ENCODE measurements around the gene PDLIM4.
A peak's percentile ranks its signal among the peaks of the same experiment; 100 is the strongest.

Gene PDLIM4

DNA sequence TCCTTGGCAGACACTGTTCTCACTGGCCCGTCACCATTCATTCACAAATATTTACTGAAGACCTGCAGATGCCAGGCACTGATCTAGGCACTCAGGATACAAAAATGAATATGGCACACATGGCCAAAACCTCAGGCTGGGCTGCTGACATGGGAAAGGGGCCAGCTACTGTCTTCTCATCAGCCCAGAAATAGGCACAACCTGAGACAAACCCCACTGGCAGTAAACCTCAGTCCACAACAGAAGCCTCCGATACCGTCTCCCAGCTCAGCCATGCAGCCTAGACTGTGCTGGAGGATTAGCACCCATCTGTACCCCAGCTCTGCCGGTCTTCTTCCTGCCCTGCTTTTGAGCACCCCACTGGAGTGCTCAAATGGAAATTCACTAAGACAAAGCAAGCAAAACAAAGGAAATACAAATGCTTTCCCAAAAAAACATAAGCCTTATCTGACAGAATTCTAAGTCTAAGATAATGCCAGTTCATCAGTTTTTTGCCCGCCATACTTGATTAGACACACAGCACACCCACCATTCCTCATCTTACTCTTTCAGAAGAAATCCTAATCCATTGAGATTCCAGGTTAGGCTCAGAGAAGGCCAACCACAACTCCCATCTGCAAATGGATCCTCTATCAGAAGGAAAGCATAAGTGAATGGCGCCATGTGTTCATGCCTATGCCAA lies 38.1 kb upstream of the PDLIM4 start:
- Histone ChIP-seq H3K36me3 (ENCODE audit: control insufficient read depth in 2 of 2, insufficient read depth in 2 of 2, low read length in 2 of 2) (peaks cover 15 to 17% of the 10 kb centered on the region in 2 donors), H3K27me3 (ENCODE audit: control insufficient read depth in 2 of 2, insufficient read depth in 2 of 2, low read length in 2 of 2) (no peaks in the 10 kb centered on the region), H3K4me3 (ENCODE audit: low read length in 2 of 2) (no peak overlapping the region), H3K27ac (ENCODE audit: low read depth in 2 of 2, low read length in 2 of 2) (no peak overlapping the region), H3K9me3 (ENCODE audit: control insufficient read depth in 2 of 2, low read length in 2 of 2) (no peaks in the 10 kb centered on the region), H3K9ac (ENCODE audit: low read depth in 1 of 2, low read length in 2 of 2) (no peak overlapping the region), H3K4me1 (ENCODE audit: control insufficient read depth in 2 of 2, insufficient read depth in 2 of 2, low read length in 2 of 2) (peaks cover 0 to 6% of the 10 kb centered on the region in 2 donors)

DNA sequence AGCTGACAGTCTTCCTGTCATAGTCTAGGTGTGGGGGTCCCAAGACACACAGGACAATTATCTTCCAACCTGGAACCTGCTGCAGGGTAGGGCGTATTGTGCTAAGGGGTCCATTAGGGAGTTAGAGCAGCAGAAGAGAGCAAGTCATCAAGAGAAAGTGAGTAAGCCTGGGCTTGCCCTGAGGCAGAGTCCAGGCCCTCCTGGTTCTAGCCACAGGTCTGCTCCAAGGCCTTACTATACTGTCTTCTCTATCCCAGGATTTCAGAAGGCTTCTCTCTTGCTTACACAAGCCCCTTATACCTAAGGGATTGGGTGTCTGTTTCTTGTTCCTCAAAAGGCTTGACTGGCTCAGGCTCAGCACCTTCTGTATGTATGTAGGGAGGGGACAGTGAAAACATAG lies 37.5 kb upstream of the PDLIM4 start:
- no peak overlapping the region for H3K9ac ChIP-seq (ENCODE audit: low read depth in 1 of 2, low read length in 2 of 2)
- peaks cover 15 to 16% of the 10 kb centered on the region in 2 donors for H3K36me3 ChIP-seq (ENCODE audit: control insufficient read depth in 2 of 2, insufficient read depth in 2 of 2, low read length in 2 of 2)
- peaks cover under 1 to 6% of the 10 kb centered on the region in 2 donors for H3K4me1 ChIP-seq (ENCODE audit: control insufficient read depth in 2 of 2, insufficient read depth in 2 of 2, low read length in 2 of 2)
- no peak overlapping the region for H3K27ac ChIP-seq (ENCODE audit: low read depth in 2 of 2, low read length in 2 of 2)
- no peak overlapping the region for H3K4me3 ChIP-seq (ENCODE audit: low read length in 2 of 2)
- no peaks in the 10 kb centered on the region for H3K9me3 ChIP-seq (ENCODE audit: control insufficient read depth in 2 of 2, low read length in 2 of 2)
- H3K27me3 ChIP-seq (ENCODE audit: control insufficient read depth in 2 of 2, insufficient read depth in 2 of 2, low read length in 2 of 2): no peaks in the 10 kb centered on the region

DNA sequence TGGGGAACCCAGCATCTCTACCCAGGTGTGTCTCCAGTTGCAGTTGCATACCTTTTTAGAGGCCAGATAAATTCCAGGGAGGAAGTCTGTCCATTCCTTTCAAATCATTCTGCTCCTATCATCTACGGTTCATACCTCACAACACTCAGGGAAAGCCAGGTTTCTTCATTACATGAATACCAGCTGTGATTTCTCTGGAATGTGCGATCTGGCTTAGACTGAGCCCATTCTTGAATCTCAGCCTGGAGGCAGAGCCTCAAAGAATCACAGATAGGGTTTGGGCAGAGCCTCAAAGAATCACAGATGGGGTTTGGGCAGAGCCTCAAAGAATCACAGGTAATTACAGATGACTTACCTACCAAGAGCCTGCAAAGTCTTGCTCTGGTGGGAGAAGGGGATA lies 37.0 kb upstream of the PDLIM4 start:
- H3K9me3 ChIP-seq (ENCODE audit: control insufficient read depth in 2 of 2, low read length in 2 of 2): no peaks in the 10 kb centered on the region
- H3K36me3 ChIP-seq (ENCODE audit: control insufficient read depth in 2 of 2, insufficient read depth in 2 of 2, low read length in 2 of 2): peaks cover 13 to 15% of the 10 kb centered on the region in 2 donors
- peaks cover 6 to 11% of the 10 kb centered on the region in 2 donors for H3K4me1 ChIP-seq (ENCODE audit: control insufficient read depth in 2 of 2, insufficient read depth in 2 of 2, low read length in 2 of 2)
- H3K4me3 ChIP-seq (ENCODE audit: low read length in 2 of 2): no peak overlapping the region
- H3K27ac ChIP-seq (ENCODE audit: low read depth in 2 of 2, low read length in 2 of 2): no peak overlapping the region
- H3K9ac ChIP-seq (ENCODE audit: low read depth in 1 of 2, low read length in 2 of 2): no peak overlapping the region
- no peaks in the 10 kb centered on the region for H3K27me3 ChIP-seq (ENCODE audit: control insufficient read depth in 2 of 2, insufficient read depth in 2 of 2, low read length in 2 of 2)

DNA sequence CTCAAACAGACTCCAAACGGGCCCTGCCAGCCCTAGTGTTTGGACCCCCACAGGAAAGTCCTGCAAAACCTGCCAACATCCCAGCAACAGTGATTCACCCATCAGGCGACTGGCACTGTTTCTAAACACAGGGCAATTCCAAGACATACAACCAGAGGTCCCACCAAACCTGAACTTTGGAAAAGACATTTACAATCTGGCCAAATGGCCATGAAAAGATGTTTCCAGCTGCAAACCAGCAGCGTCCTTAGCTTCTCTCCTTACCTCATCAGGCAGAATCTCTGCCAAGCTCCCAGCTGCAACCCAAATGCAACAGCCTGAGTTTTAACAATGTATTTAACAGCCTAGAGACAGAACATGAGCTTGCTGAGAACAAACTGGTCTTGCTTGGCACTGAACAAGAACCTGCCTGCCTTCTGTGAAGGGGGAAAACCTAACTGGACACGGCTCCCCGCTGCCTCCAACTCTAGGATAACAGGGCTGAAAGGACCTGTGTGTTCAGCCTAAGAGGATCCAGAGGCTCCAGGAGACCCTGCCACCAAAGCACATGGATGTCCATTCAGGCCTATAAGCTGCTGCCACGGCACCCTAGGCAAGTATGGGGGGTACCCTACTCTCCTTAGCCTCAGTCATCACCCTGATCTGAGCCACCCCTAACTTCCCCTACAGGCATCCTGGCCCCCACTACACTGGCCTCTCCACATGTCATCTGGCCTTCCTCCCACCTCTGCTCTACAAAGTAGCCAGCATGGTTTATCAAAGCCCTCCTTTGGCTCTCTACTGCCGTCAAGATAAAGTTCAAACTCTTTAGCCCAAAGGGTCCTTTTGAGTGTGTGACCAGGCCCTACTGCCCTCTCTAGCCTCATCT lies 35.5 kb upstream of the PDLIM4 start:
- Histone ChIP-seq H3K9ac (ENCODE audit: low read depth in 1 of 2, low read length in 2 of 2) (peak overlapping the region in 1 of 2 donors; percentile 6), H3K36me3 (ENCODE audit: control insufficient read depth in 2 of 2, insufficient read depth in 2 of 2, low read length in 2 of 2) (peaks cover 11 to 12% of the 10 kb centered on the region in 2 donors), H3K4me1 (ENCODE audit: control insufficient read depth in 2 of 2, insufficient read depth in 2 of 2, low read length in 2 of 2) (peaks cover 12 to 21% of the 10 kb centered on the region in 2 donors), H3K4me3 (ENCODE audit: low read length in 2 of 2) (no peak overlapping the region), H3K27ac (ENCODE audit: low read depth in 2 of 2, low read length in 2 of 2) (peak overlapping the region; percentile 61 to 75), H3K27me3 (ENCODE audit: control insufficient read depth in 2 of 2, insufficient read depth in 2 of 2, low read length in 2 of 2) (no peaks in the 10 kb centered on the region), H3K9me3 (ENCODE audit: control insufficient read depth in 2 of 2, low read length in 2 of 2) (no peaks in the 10 kb centered on the region)

DNA sequence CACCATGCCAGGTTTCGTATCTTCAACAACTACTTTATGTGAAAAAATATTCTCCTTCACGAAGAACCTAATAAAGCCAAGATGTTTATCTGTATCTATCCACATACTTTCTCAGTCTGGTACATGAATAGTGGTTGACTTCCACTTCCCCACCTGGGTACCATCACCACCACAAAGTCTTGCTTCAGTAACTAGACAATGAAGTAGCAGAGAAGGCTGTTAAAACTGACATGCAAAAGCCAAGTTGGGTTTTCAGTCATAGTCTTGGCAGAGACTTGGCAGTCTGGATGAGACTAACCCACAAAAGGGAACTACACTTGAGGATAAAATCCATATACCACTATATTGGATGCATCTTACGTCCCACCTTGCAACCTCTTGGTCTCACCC lies 34.9 kb upstream of the PDLIM4 start:
- Histone ChIP-seq H3K27ac (ENCODE audit: low read depth in 2 of 2, low read length in 2 of 2) (peak overlapping the region; percentile 61 to 75), H3K27me3 (ENCODE audit: control insufficient read depth in 2 of 2, insufficient read depth in 2 of 2, low read length in 2 of 2) (no peaks in the 10 kb centered on the region), H3K4me3 (ENCODE audit: low read length in 2 of 2) (no peak overlapping the region), H3K36me3 (ENCODE audit: control insufficient read depth in 2 of 2, insufficient read depth in 2 of 2, low read length in 2 of 2) (peaks cover 6 to 10% of the 10 kb centered on the region in 2 donors), H3K9ac (ENCODE audit: low read depth in 1 of 2, low read length in 2 of 2) (no peak overlapping the region), H3K9me3 (ENCODE audit: control insufficient read depth in 2 of 2, low read length in 2 of 2) (no peaks in the 10 kb centered on the region), H3K4me1 (ENCODE audit: control insufficient read depth in 2 of 2, insufficient read depth in 2 of 2, low read length in 2 of 2) (peaks cover 14 to 23% of the 10 kb centered on the region in 2 donors)

DNA sequence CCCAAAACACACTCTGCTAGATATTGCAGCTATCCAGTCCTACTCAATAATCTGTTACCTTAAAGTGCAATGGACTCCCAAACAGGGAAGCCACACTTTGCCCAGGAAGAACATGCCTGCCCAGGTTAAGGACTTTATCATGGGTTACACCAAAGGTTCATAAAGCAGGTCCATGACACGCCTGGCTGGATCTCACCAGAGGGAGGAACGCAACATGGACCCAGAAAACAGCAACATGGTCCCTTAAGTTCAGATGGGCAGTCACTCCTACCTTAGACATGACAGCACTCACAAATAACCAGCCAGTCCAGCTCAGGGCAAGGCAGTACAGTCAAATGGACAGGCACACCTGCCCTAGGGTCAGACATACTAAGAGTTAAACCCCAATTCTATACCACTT lies 33.6 kb upstream of the PDLIM4 start:
- Histone ChIP-seq H3K36me3 (ENCODE audit: control insufficient read depth in 2 of 2, insufficient read depth in 2 of 2, low read length in 2 of 2) (peaks cover 0 to 4% of the 10 kb centered on the region in 2 donors), H3K27ac (ENCODE audit: low read depth in 2 of 2, low read length in 2 of 2) (peak overlapping the region in 1 of 2 donors; percentile 24), H3K27me3 (ENCODE audit: control insufficient read depth in 2 of 2, insufficient read depth in 2 of 2, low read length in 2 of 2) (no peaks in the 10 kb centered on the region), H3K4me3 (ENCODE audit: low read length in 2 of 2) (no peak overlapping the region), H3K4me1 (ENCODE audit: control insufficient read depth in 2 of 2, insufficient read depth in 2 of 2, low read length in 2 of 2) (peaks cover 17 to 26% of the 10 kb centered on the region in 2 donors), H3K9me3 (ENCODE audit: control insufficient read depth in 2 of 2, low read length in 2 of 2) (no peaks in the 10 kb centered on the region), H3K9ac (ENCODE audit: low read depth in 1 of 2, low read length in 2 of 2) (no peak overlapping the region)

DNA sequence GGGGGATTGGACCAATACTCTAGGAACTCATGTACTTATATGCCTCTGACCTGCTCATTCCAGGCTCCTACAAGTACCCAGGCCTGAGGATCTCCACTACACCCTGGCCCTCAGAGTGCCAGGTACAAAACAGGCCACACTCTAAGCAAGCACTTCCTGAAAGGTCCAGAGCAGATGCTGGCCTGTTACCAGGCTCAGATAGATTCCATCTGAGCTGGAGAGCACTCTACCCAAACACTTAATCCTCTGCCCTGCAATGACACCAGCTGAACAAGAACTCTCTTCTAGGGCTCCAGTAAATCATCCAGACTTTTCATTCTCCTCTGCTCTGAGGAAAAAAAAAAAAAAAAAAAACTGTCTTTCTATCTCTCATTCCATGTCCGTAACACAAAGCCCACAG lies 32.8 kb upstream of the PDLIM4 start:
- Histone ChIP-seq H3K27me3 (ENCODE audit: control insufficient read depth in 2 of 2, insufficient read depth in 2 of 2, low read length in 2 of 2) (no peaks in the 10 kb centered on the region), H3K27ac (ENCODE audit: low read depth in 2 of 2, low read length in 2 of 2) (peak overlapping the region; percentile 11 to 52), H3K36me3 (ENCODE audit: control insufficient read depth in 2 of 2, insufficient read depth in 2 of 2, low read length in 2 of 2) (no peaks in the 10 kb centered on the region), H3K4me3 (ENCODE audit: low read length in 2 of 2) (no peak overlapping the region), H3K9me3 (ENCODE audit: control insufficient read depth in 2 of 2, low read length in 2 of 2) (no peaks in the 10 kb centered on the region), H3K9ac (ENCODE audit: low read depth in 1 of 2, low read length in 2 of 2) (peak overlapping the region in 1 of 2 donors; percentile 9), H3K4me1 (ENCODE audit: control insufficient read depth in 2 of 2, insufficient read depth in 2 of 2, low read length in 2 of 2) (peaks cover 17 to 26% of the 10 kb centered on the region in 2 donors)

DNA sequence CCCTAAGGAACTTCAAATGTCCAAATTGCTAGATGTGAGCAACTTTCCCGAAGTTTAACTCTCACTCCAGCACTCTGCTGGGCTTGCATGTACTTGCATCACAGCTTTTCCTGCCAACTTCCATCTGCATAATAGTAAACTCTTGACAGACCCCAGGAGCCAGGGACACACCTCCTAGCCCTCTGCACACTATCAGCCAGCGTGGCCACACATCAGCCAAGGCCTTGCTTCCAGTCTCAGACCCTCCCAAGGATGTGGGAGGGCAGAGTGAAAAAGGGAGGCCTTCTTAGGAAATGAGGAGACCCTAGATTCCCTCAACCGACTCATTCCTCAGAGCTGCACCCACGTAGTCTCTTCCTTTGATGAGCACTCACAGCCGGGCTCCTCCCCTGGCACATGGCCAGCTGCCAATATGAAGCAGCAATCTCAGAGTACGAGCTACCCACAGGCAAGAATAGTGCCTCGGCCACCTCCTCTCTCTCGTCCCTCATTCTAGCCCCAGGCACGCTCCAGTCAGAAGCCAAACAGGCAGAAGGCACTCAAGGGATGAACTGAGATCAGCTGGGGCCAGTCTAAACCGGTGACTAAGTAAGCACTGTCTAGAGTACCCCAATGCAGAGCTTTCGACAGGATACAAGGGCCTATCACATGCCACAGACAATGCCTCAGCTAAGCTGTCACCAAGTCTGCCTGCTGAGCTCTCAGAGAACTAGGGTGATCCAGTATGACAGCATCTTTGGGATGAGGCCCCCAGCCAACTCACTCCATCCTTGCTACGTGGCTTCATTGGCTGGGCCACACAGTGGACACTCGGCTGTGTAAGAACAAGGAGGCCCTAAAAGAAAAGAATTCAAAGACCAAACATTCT lies 32.1 kb upstream of the PDLIM4 start:
- H3K9me3 ChIP-seq (ENCODE audit: control insufficient read depth in 2 of 2, low read length in 2 of 2): no peaks in the 10 kb centered on the region
- peak overlapping the region in 1 of 2 donors; percentile 16 for H3K9ac ChIP-seq (ENCODE audit: low read depth in 1 of 2, low read length in 2 of 2)
- H3K4me1 ChIP-seq (ENCODE audit: control insufficient read depth in 2 of 2, insufficient read depth in 2 of 2, low read length in 2 of 2): peaks cover 17 to 26% of the 10 kb centered on the region in 2 donors
- peak overlapping the region; percentile 34 to 52 for H3K27ac ChIP-seq (ENCODE audit: low read depth in 2 of 2, low read length in 2 of 2)
- H3K36me3 ChIP-seq (ENCODE audit: control insufficient read depth in 2 of 2, insufficient read depth in 2 of 2, low read length in 2 of 2): no peaks in the 10 kb centered on the region
- H3K27me3 ChIP-seq (ENCODE audit: control insufficient read depth in 2 of 2, insufficient read depth in 2 of 2, low read length in 2 of 2): no peaks in the 10 kb centered on the region
- H3K4me3 ChIP-seq (ENCODE audit: low read length in 2 of 2): peak overlapping the region in 1 of 2 donors; percentile 8

DNA sequence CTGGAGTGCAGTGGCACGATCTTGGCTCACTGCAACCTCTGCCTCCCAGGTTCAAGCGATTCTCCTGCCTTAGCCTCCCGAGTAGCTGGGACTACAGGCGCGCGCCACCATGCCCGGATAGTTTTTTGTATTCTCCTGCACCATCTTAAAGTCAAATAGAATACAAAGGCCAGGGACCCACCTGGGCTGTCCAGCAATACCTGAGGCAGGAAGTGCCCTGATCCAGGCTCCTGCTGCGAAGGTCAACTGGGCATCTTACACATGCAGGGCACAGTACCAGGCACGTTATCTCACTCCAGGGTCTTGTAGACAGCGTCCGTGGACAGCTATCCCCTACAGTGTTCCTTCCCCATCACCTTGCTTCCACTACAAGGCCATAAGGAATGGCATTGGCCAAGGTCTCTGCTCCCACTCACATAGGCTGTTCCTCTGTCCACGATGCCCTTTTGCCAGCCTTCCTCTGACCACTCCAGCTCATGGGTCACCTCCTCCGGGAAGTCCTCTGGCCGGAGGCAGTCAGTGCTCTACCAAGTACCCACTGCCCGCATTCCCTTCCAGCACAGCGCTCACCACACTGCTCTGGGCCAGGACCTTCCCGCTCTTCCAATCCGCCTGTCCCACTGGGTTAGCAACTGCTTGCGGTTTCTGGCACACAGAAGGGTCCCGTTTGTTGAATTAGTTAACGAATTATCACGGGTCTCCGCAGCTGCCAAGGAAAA lies 30.8 kb upstream of the PDLIM4 start:
- Histone ChIP-seq H3K27ac (ENCODE audit: low read depth in 2 of 2, low read length in 2 of 2) (peak overlapping the region; percentile 92 to 93), H3K4me1 (ENCODE audit: control insufficient read depth in 2 of 2, insufficient read depth in 2 of 2, low read length in 2 of 2) (peaks cover 17 to 26% of the 10 kb centered on the region in 2 donors), H3K27me3 (ENCODE audit: control insufficient read depth in 2 of 2, insufficient read depth in 2 of 2, low read length in 2 of 2) (no peaks in the 10 kb centered on the region), H3K36me3 (ENCODE audit: control insufficient read depth in 2 of 2, insufficient read depth in 2 of 2, low read length in 2 of 2) (no peaks in the 10 kb centered on the region), H3K4me3 (ENCODE audit: low read length in 2 of 2) (peak overlapping the region; percentile 64 to 70), H3K9ac (ENCODE audit: low read depth in 1 of 2, low read length in 2 of 2) (peak overlapping the region; percentile 72 to 89), H3K9me3 (ENCODE audit: control insufficient read depth in 2 of 2, low read length in 2 of 2) (no peaks in the 10 kb centered on the region)

Measured in mucosa of rectum (tissue), 2 donors.